ENCODE results near the gene LRG1. TPM values are rescaled to one million over a fixed set of nuclear protein-coding genes. Genes with fewer than 3 reads are reported as not detected.

LRG1 gene
- total and polyA plus RNA-seq, 4 donors: 0.36 to 1.3 (median 0.46) TPM

DNA sequence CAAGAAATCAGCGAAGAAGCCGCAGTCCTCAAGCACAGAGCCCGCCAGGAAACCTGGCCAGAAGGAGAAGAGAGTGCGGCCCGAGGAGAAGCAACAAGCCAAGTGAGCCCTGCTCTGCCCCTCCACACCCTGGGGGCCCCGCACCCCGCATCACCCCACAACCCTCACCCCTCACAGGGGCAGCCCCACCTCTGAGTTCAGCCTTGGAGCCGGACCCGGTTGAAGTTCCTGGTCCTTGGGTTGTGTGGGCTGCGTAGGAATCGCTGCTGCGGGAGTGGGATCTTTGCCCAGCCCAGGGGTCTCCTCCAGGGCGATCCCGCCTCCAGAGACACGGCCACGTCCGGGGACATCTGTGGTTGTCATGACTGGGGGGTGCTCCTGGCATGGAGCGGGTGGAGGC is 43.5 kb downstream of the LRG1 start:
- Histone ChIP-seq H3K4me3 (ENCODE audit: low read depth, low read length) (no peak overlapping the region), H3K4me1 (ENCODE audit: control insufficient read depth, insufficient read depth, low read length) (no peaks in the 10 kb centered on the region), H3K27me3 (ENCODE audit: control insufficient read depth, insufficient read depth, low read length) (no peaks in the 10 kb centered on the region), H3K9me3 (ENCODE audit: control insufficient read depth, insufficient read depth, low read length) (no peaks in the 10 kb centered on the region), H3K27ac (ENCODE audit: low read depth, low read length) (no peak overlapping the region), H3K36me3 (ENCODE audit: control insufficient read depth, insufficient read depth, low read length) (peaks cover 99% of the 10 kb centered on the region)
- WGBS (ENCODE audit: insufficient coverage): 87% methylated on average over 15 of the region's 18 CpGs
- no peak for DNase-seq (ENCODE audit: low read depth in 4 of 6, low spot score in 6 of 6)

DNA sequence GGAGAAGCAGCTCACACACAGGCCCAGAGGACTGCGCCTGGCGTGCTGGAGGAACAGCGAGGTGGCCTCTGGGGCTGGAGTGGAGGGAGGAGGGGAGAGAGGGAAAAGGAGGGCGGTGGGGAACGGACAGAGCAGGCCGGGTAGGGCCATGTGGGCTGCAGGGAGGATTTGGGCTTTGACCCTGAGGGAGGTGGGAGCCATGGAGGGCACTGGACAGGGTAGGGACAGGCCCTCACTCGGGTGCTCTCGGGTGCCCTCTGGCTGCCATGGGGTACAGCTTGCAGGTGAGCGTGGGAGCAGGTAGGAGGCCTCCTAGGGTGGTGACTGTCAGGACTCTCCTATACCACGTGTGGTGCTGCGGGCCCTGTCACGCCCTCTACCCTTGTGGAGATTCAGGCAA is 44.4 kb downstream of the LRG1 start:
- no peak for DNase-seq (ENCODE audit: low read depth in 4 of 6, low spot score in 6 of 6)
- H3K4me3 ChIP-seq (ENCODE audit: low read depth, low read length): no peak overlapping the region
- H3K27ac ChIP-seq (ENCODE audit: low read depth, low read length): no peak overlapping the region
- H3K4me1 ChIP-seq (ENCODE audit: control insufficient read depth, insufficient read depth, low read length): no peaks in the 10 kb centered on the region
- H3K27me3 ChIP-seq (ENCODE audit: control insufficient read depth, insufficient read depth, low read length): no peaks in the 10 kb centered on the region
- WGBS (ENCODE audit: insufficient coverage): 94% methylated on average over 12 of the region's 12 CpGs
- peaks cover 97% of the 10 kb centered on the region for H3K36me3 ChIP-seq (ENCODE audit: control insufficient read depth, insufficient read depth, low read length)
- no peaks in the 10 kb centered on the region for H3K9me3 ChIP-seq (ENCODE audit: control insufficient read depth, insufficient read depth, low read length)

DNA sequence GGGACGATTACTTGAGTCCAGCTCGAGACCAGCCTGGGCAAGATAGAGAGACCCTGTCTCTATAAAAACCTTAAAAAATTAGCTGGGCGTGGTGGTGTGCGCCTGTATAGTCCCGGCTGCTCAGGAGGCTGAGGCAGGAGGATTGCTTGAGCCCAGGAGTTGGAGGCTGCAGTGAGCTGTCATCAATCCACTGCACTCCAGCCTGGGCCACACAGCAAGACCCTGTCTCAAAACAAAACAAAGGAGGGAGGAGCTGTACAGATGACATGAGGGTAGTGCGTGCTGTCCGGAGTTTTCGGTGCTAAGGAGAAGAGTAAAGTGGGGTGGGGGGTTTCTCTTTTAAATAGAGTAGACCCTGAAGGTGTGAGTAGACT is 45.2 kb downstream of the LRG1 start:
- H3K27ac ChIP-seq (ENCODE audit: low read depth, low read length): no peak overlapping the region

DNA sequence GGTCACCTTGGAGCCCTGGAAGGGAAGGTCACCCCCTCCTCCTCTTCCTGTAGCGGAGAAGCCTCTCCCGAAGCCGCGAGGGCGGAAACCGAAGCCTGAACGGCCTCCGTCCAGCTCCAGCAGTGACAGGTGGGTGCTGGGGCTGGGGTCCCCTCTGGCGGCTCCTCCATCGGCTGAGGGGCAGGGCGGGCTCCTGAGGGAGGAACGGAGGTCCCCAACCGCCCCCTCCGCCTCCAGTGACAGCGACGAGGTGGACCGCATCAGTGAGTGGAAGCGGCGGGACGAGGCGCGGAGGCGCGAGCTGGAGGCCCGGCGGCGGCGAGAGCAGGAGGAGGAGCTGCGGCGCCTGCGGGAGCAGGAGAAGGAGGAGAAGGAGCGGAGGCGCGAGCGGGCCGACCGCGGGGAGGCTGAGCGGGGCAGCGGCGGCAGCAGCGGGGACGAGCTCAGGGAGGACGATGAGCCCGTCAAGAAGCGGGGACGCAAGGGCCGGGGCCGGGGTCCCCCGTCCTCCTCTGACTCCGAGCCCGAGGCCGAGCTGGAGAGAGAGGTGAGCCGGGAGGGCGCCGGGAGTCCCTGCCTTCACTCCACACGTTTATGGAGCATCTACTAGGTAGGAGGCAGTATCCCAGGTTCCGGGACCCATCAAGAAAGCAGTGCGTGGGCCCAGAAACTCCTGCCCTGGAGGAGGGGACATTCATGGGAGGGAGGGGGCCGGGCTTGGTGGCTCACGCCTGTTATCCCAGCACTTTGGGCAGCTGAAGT is 45.7 kb downstream of the LRG1 start:
- WGBS (ENCODE audit: insufficient coverage): 96% methylated on average over 59 of the region's 61 CpGs
- H3K36me3 ChIP-seq (ENCODE audit: control insufficient read depth, insufficient read depth, low read length): peaks cover 97% of the 10 kb centered on the region
- no peaks in the 10 kb centered on the region for H3K27me3 ChIP-seq (ENCODE audit: control insufficient read depth, insufficient read depth, low read length)
- no peak overlapping the region for H3K4me3 ChIP-seq (ENCODE audit: low read depth, low read length)
- no peaks in the 10 kb centered on the region for H3K4me1 ChIP-seq (ENCODE audit: control insufficient read depth, insufficient read depth, low read length)
- no peaks in the 10 kb centered on the region for H3K9me3 ChIP-seq (ENCODE audit: control insufficient read depth, insufficient read depth, low read length)
- DNase-seq (ENCODE audit: low read depth in 4 of 6, low spot score in 6 of 6): no peak
- no peak overlapping the region for H3K27ac ChIP-seq (ENCODE audit: low read depth, low read length)

More for the DNA sequence above, 45.2 kb downstream of the LRG1 start:
- Histone ChIP-seq H3K4me1 (ENCODE audit: control insufficient read depth, insufficient read depth, low read length) (no peaks in the 10 kb centered on the region), H3K9me3 (ENCODE audit: control insufficient read depth, insufficient read depth, low read length) (no peaks in the 10 kb centered on the region), H3K27me3 (ENCODE audit: control insufficient read depth, insufficient read depth, low read length) (no peaks in the 10 kb centered on the region), H3K4me3 (ENCODE audit: low read depth, low read length) (no peak overlapping the region), H3K36me3 (ENCODE audit: control insufficient read depth, insufficient read depth, low read length) (peaks cover 97% of the 10 kb centered on the region)
- 99% methylated on average over 6 of the region's 8 CpGs for WGBS (ENCODE audit: insufficient coverage)
- DNase-seq (ENCODE audit: low read depth in 4 of 6, low spot score in 6 of 6): no peak

DNA sequence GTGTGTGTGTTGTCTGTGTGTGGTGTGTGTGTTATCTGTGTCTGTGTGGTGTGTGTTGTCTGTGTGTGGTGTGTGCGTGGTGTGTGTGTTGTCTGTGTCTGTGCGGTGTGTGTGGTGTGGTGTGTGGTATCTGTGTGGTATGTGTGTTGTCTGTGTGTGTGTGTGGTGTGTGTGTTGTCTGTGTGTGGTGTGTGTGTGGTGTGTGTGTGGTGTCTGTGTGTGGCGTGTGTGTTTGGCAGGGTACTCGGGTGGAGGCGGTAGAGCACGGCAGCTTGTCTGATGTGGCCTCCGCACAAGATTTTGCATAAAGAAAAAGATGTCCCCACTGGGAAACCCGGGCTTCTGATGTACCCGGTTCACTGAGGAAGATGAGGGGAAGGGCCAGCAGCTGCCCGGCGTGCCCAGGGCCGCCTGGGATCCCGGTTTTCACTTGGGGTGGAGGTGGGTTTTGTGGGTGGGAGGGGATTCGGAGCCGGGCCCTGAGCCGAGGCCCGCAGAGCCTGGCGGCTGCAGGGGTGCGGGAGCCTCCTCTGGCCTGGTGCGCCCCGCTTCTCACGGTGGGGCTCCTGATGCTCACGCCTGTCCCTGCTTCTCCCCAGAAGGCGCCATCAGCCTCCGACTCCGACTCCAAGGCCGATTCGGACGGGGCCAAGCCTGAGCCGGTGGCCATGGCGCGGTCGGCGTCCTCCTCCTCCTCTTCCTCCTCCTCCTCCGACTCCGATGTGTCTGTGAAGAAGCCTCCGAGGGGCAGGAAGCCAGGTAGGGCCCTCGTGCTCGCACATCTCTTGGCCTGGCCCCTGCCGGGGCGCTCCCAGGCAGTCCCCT is 46.5 kb downstream of the LRG1 start:
- H3K36me3 ChIP-seq (ENCODE audit: control insufficient read depth, insufficient read depth, low read length): peaks cover 97% of the 10 kb centered on the region
- no peaks in the 10 kb centered on the region for H3K27me3 ChIP-seq (ENCODE audit: control insufficient read depth, insufficient read depth, low read length)
- WGBS (ENCODE audit: insufficient coverage): 97% methylated on average over 40 of the region's 41 CpGs
- no peak overlapping the region for H3K4me3 ChIP-seq (ENCODE audit: low read depth, low read length)
- no peak for DNase-seq (ENCODE audit: low read depth in 4 of 6, low spot score in 6 of 6)
- no peaks in the 10 kb centered on the region for H3K4me1 ChIP-seq (ENCODE audit: control insufficient read depth, insufficient read depth, low read length)
- no peak overlapping the region for H3K27ac ChIP-seq (ENCODE audit: low read depth, low read length)
- no peaks in the 10 kb centered on the region for H3K9me3 ChIP-seq (ENCODE audit: control insufficient read depth, insufficient read depth, low read length)

DNA sequence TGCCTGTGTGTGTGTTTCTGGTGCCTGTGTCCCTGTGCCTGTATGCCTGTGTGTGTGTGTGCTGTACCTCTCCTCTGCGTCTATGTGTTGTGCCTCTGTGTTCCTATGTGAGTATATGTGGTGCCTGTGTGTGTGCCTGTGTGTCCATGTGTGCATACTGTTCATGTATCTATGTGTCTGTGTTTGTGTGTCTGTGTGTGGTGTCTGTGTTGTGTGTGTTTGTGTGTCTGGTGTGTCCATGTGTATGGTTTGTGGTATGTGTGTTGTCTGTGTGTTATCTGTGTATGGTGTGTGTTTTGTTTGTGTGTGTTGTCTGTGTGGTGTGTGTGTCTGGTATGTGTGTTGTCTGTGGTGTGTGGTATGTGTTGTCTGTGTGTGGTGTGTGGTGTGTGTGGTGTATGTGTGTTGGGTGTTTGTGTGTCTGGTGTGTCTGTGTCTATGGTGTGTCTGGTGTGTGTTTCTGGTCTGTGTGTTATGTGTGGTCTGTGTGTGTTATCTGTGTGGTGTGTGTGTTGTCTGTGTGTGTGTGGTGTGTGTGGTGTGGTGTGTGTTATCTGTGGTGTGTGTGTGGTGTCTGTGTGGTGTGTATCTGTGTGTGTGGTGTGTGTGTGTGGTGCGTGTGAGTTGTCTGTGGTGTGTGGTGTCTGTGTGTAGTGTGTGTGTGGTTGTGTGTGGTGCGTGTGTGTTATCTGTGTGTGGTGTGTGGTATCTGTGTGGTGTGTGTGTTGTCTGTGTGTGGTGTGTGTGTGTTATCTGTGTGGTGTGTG is 47.3 kb downstream of the LRG1 start:
- H3K9me3 ChIP-seq (ENCODE audit: control insufficient read depth, insufficient read depth, low read length): no peaks in the 10 kb centered on the region
- H3K36me3 ChIP-seq (ENCODE audit: control insufficient read depth, insufficient read depth, low read length): peaks cover 94% of the 10 kb centered on the region
- H3K4me1 ChIP-seq (ENCODE audit: control insufficient read depth, insufficient read depth, low read length): no peaks in the 10 kb centered on the region
- no peaks in the 10 kb centered on the region for H3K27me3 ChIP-seq (ENCODE audit: control insufficient read depth, insufficient read depth, low read length)
- DNase-seq (ENCODE audit: low read depth in 4 of 6, low spot score in 6 of 6): no peak
- no peak overlapping the region for H3K27ac ChIP-seq (ENCODE audit: low read depth, low read length)
- 97% methylated on average over 3 of the region's 3 CpGs for WGBS (ENCODE audit: insufficient coverage)
- no peak overlapping the region for H3K4me3 ChIP-seq (ENCODE audit: low read depth, low read length)

DNA sequence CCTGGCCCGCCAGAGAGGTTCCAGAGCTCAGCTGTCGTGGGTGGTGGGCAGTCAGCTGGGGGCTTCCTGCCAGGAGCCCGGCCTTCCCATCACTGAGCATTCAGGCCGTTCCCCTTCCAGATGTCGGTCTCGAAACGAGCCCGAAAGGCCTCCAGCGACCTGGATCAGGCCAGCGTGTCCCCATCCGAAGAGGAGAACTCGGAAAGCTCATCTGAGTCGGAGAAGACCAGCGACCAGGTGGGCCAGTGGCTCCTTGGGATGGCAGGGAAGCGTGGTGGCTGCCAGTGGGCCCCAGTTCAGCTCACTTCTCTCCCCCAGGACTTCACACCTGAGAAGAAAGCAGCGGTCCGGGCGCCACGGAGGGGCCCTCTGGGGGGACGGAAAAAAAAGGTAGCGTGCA is 48.4 kb downstream of the LRG1 start:
- Histone ChIP-seq H3K9me3 (ENCODE audit: control insufficient read depth, insufficient read depth, low read length) (no peaks in the 10 kb centered on the region), H3K27ac (ENCODE audit: low read depth, low read length) (no peak overlapping the region), H3K36me3 (ENCODE audit: control insufficient read depth, insufficient read depth, low read length) (peaks cover 95% of the 10 kb centered on the region), H3K4me1 (ENCODE audit: control insufficient read depth, insufficient read depth, low read length) (no peaks in the 10 kb centered on the region), H3K4me3 (ENCODE audit: low read depth, low read length) (no peak overlapping the region), H3K27me3 (ENCODE audit: control insufficient read depth, insufficient read depth, low read length) (no peaks in the 10 kb centered on the region)
- DNase-seq (ENCODE audit: low read depth in 4 of 6, low spot score in 6 of 6): no peak
- 94% methylated on average over 21 of the region's 21 CpGs for WGBS (ENCODE audit: insufficient coverage)

DNA sequence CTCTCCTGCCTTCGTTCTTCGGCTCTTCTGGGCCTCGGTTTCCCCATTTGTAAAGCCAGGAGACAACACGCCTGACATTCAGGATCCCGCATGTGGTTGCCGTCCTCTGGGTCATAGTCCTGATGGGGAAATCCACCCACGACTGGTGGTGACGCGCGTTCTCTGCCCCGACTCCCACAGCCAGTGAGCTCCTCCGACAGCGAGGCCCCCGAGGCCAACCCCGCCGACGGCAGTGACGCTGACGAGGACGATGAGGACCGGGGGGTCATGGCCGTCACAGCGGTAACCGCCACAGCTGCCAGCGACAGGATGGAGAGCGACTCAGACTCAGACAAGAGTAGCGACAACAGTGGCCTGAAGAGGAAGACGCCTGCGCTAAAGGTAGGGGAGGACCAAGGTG is 51.3 kb downstream of the LRG1 start:
- peaks cover 84% of the 10 kb centered on the region for H3K36me3 ChIP-seq (ENCODE audit: control insufficient read depth, insufficient read depth, low read length)

DNA sequence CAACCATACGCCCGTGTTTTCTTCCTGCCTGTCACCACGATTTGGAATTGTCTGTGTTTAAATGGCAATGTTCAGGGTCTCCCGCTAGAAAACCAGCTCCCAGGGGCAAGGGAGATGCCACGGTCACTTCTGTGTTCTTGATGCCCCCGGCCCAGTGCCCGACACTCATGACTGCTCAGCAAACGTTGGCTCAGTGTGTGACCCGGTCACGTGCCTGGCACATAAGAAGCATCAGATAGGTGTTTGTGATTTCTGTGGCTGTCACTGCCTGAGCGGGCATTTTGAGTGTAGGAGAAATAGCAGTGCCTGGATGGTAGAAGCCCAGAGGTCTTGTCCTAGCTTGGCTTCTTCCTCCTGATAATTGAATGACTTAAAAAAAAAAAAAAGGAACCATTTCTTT is 52.3 kb downstream of the LRG1 start:
- H3K27me3 ChIP-seq (ENCODE audit: control insufficient read depth, insufficient read depth, low read length): no peaks in the 10 kb centered on the region
- 93% methylated on average over 10 of the region's 11 CpGs for WGBS (ENCODE audit: insufficient coverage)
- H3K27ac ChIP-seq (ENCODE audit: low read depth, low read length): no peak overlapping the region

More for the DNA sequence above, 51.3 kb downstream of the LRG1 start:
- Histone ChIP-seq H3K4me3 (ENCODE audit: low read depth, low read length) (no peak overlapping the region), H3K9me3 (ENCODE audit: control insufficient read depth, insufficient read depth, low read length) (no peaks in the 10 kb centered on the region), H3K27ac (ENCODE audit: low read depth, low read length) (no peak overlapping the region), H3K27me3 (ENCODE audit: control insufficient read depth, insufficient read depth, low read length) (no peaks in the 10 kb centered on the region), H3K4me1 (ENCODE audit: control insufficient read depth, insufficient read depth, low read length) (no peaks in the 10 kb centered on the region)
- WGBS (ENCODE audit: insufficient coverage): 94% methylated on average over 29 of the region's 29 CpGs
- no peak for DNase-seq (ENCODE audit: low read depth in 4 of 6, low spot score in 6 of 6)

More for the DNA sequence above, 52.3 kb downstream of the LRG1 start:
- Histone ChIP-seq H3K4me1 (ENCODE audit: control insufficient read depth, insufficient read depth, low read length) (no peaks in the 10 kb centered on the region), H3K9me3 (ENCODE audit: control insufficient read depth, insufficient read depth, low read length) (no peaks in the 10 kb centered on the region), H3K4me3 (ENCODE audit: low read depth, low read length) (no peak overlapping the region), H3K36me3 (ENCODE audit: control insufficient read depth, insufficient read depth, low read length) (peaks cover 84% of the 10 kb centered on the region)
- DNase-seq (ENCODE audit: low read depth in 4 of 6, low spot score in 6 of 6): no peak

Measured in spinal cord (tissue), 10 donors.